HUES48 (cell line): ENCODE results near the gene HDAC7.

Experiments used
- H3K27ac ChIP-seq: one replicate; pipeline ENCODE4 v1.7.0; 2013; ENCODE audit warnings: low read depth, low read length, inconsistent platforms
- H3K27me3 ChIP-seq: 2 replicates; pipeline ENCODE4 v1.6.1; 2013; ENCODE audit warnings: mild to moderate bottlenecking, low read length; ENCODE audit not compliant: control insufficient read depth, insufficient read depth
- H3K36me3 ChIP-seq: 2 replicates; pipeline ENCODE4 v1.6.1; 2013; ENCODE audit warnings: low read length; ENCODE audit not compliant: control insufficient read depth, insufficient read depth
- H3K4me1 ChIP-seq: 2 replicates; pipeline ENCODE4 v1.6.1; 2013; ENCODE audit warnings: mild to moderate bottlenecking, low read length; ENCODE audit not compliant: control insufficient read depth, insufficient read depth
- H3K4me3 ChIP-seq: 2 replicates; pipeline ENCODE4 v1.5.1; 2013; ENCODE audit warnings: mild to moderate bottlenecking, low read depth, low read length
- H3K9ac ChIP-seq: 2 replicates; pipeline ENCODE4 v1.6.1; 2013; ENCODE audit warnings: mild to moderate bottlenecking, low read depth, low read length, moderate library complexity
- H3K9me3 ChIP-seq: 2 replicates; pipeline ENCODE4 v1.6.1; 2013; ENCODE audit warnings: low read length; ENCODE audit not compliant: control insufficient read depth, insufficient read depth

HDAC7 gene

DNA sequence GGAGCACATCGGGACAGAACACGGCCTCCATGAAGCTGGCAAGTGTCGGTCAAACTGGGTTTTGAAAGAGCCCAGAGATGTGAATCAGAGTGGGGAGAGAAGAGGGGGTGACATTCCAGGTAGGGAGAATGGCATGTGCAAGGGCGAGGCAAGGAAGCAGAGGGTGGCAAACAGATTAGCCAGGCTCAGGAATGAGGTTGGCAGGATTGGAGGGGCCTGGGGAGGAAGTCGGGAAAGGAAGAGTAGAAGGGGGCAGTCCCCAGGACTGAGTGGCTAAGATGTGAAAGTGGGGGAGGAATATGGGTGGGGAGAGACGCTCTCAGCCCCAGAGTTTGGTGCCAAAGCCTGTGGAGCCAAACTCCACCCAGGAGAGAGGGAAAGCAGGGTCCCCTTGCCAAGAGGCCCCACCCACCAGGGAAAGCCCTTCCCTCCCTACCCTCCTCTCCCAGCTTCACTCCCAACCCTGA is 5.5 kb upstream of the HDAC7 start:
- no peaks in the 10 kb centered on the region for H3K27me3 ChIP-seq
- H3K27ac ChIP-seq = no peak overlapping the region
- no peaks in the 10 kb centered on the region for H3K9me3 ChIP-seq
- peaks cover 25% of the 10 kb centered on the region for H3K4me1 ChIP-seq
- no peaks in the 10 kb centered on the region for H3K36me3 ChIP-seq
- no peak overlapping the region for H3K9ac ChIP-seq
- no peak overlapping the region for H3K4me3 ChIP-seq

GRCh38 chr12:47824635-47825034 is 4.9 kb upstream of the HDAC7 start:
- Histone ChIP-seq H3K9ac (no peak overlapping the region), H3K4me3 (no peak overlapping the region)

DNA sequence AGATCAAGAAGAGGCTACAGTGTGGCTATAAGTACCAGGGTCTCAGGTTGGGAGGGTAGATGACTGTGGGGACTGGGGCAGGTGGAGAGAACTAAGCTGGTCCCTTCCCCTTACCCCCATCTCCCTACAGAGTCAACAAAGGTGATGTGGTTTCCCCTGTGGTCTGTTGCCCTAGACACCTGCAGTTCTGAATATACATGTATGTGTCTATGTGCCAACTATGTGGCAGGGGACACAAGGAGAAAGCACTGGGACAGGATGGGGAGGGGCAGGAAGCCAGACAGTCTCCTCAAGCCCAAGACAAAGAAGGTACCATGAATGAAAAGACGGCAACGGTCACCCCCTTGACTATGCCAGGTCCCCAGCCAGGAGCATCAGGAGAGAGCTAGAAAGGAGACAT is 4.5 kb upstream of the HDAC7 start:
- Histone ChIP-seq H3K27ac (no peak overlapping the region), H3K9me3 (no peaks in the 10 kb centered on the region), H3K4me1 (peaks cover 22% of the 10 kb centered on the region), H3K4me3 (no peak overlapping the region), H3K36me3 (no peaks in the 10 kb centered on the region), H3K9ac (no peak overlapping the region), H3K27me3 (no peaks in the 10 kb centered on the region)

More at GRCh38 chr12:47824635-47825034, 4.9 kb upstream of the HDAC7 start:
- Histone ChIP-seq H3K4me1 (peaks cover 25% of the 10 kb centered on the region), H3K9me3 (no peaks in the 10 kb centered on the region), H3K27me3 (no peaks in the 10 kb centered on the region), H3K27ac (no peak overlapping the region), H3K36me3 (no peaks in the 10 kb centered on the region)

- Histone ChIP-seq H3K4me3 (no peak overlapping the region), H3K9ac (no peak overlapping the region), H3K9me3 (no peaks in the 10 kb centered on the region), H3K36me3 (no peaks in the 10 kb centered on the region), H3K27ac (no peak overlapping the region), H3K27me3 (no peaks in the 10 kb centered on the region), H3K4me1 (peaks cover 22% of the 10 kb centered on the region)
Measured at GRCh38 chr12:47823422-47824086, 3.9 kb upstream of the HDAC7 start.

GRCh38 chr12:47822863-47823262 is 3.2 kb upstream of the HDAC7 start:
- no peaks in the 10 kb centered on the region for H3K9me3 ChIP-seq
- H3K27ac ChIP-seq = no peak overlapping the region
- H3K9ac ChIP-seq = no peak overlapping the region
- no peak overlapping the region for H3K4me3 ChIP-seq
- H3K36me3 ChIP-seq = no peaks in the 10 kb centered on the region
- peaks cover 23% of the 10 kb centered on the region for H3K4me1 ChIP-seq
- H3K27me3 ChIP-seq = no peaks in the 10 kb centered on the region

- H3K36me3 ChIP-seq = no peaks in the 10 kb centered on the region
- H3K9me3 ChIP-seq = no peaks in the 10 kb centered on the region
- no peaks in the 10 kb centered on the region for H3K27me3 ChIP-seq
- H3K4me3 ChIP-seq = no peak overlapping the region
- H3K9ac ChIP-seq = no peak overlapping the region
- no peak overlapping the region for H3K27ac ChIP-seq
- peaks cover 28% of the 10 kb centered on the region for H3K4me1 ChIP-seq
Measured at GRCh38 chr12:47822401-47822800, 2.7 kb upstream of the HDAC7 start.

GRCh38 chr12:47821346-47821706 is 1.6 kb upstream of the HDAC7 start:
- peaks cover 37% of the 10 kb centered on the region for H3K4me1 ChIP-seq
- peak overlapping the region; percentile 73 for H3K9ac ChIP-seq
- no peaks in the 10 kb centered on the region for H3K9me3 ChIP-seq
- H3K27me3 ChIP-seq = no peaks in the 10 kb centered on the region
- H3K4me3 ChIP-seq = peak overlapping the region; percentile 87; the same call in 1 of the 2 replicates
- peak overlapping the region; percentile 97 for H3K27ac ChIP-seq
- H3K36me3 ChIP-seq = no peaks in the 10 kb centered on the region

DNA sequence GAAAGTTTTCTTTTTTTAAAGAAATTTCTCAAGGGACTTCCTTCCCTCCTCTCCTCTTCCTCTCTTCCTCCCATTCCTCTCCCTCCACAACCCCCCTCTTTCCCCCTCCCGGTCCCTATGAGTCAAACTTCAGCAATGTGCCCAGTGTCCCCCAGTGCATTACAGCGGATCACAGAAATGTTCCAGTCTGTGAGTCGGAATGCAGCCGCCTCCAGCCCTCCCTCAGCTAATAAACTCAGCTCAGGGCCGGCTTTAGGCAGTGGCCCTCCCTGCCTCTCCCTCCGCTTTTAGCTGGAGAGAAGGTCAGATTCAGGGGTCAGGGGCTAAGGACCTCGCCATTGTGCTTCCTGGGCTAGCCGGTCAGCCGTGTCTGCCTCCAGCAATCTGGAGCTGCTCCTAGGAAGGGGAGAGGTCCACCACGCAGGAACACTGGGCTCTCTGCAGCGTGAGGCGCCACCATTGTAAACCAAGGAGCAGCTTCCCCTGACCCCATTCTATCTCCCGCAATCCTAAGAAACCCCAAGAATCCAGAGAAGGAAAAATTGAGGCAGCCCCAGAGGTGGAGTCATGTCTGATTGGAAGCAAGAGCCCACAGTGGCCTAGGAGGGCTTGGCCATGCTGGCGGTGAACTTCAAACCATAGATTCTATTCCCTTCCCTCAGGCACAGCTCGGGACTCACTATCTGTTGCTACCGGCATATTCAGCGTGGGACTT is 1.1 kb upstream of the HDAC7 start:
- Histone ChIP-seq H3K27ac (peak overlapping the region; percentile 97), H3K9ac (peak overlapping the region; percentile 95), H3K4me1 (peaks cover 40% of the 10 kb centered on the region), H3K36me3 (no peaks in the 10 kb centered on the region), H3K4me3 (peak overlapping the region; percentile 87), H3K9me3 (no peaks in the 10 kb centered on the region), H3K27me3 (no peaks in the 10 kb centered on the region)

GRCh38 chr12:47819138-47819895 is 386 bp downstream of the HDAC7 start:
- Histone ChIP-seq H3K27me3 (no peaks in the 10 kb centered on the region), H3K4me1 (peaks cover 46% of the 10 kb centered on the region), H3K4me3 (peak overlapping the region; percentile 87), H3K9ac (peak overlapping the region; percentile 44), H3K27ac (peak overlapping the region; percentile 97), H3K36me3 (no peaks in the 10 kb centered on the region), H3K9me3 (no peaks in the 10 kb centered on the region)

- Histone ChIP-seq H3K36me3 (no peaks in the 10 kb centered on the region), H3K4me3 (peak overlapping the region; percentile 87), H3K4me1 (peaks cover 53% of the 10 kb centered on the region), H3K9ac (peak overlapping the region; percentile 38; the same call in 1 of the 2 replicates), H3K27ac (peak overlapping the region; percentile 97), H3K9me3 (no peaks in the 10 kb centered on the region), H3K27me3 (no peaks in the 10 kb centered on the region)
Measured at GRCh38 chr12:47818467-47819137, 1.1 kb downstream of the HDAC7 start.
